ENCODE results near the gene PIK3R5. TPM values are rescaled to one million over a fixed set of nuclear protein-coding genes. Genes with fewer than 3 reads are reported as not detected.

PIK3R5 gene
- total and polyA plus RNA-seq, 2 donors (not counting 1 experiment from before 2014, with no cell fraction given): 63.1 to 70.0 TPM

DNA sequence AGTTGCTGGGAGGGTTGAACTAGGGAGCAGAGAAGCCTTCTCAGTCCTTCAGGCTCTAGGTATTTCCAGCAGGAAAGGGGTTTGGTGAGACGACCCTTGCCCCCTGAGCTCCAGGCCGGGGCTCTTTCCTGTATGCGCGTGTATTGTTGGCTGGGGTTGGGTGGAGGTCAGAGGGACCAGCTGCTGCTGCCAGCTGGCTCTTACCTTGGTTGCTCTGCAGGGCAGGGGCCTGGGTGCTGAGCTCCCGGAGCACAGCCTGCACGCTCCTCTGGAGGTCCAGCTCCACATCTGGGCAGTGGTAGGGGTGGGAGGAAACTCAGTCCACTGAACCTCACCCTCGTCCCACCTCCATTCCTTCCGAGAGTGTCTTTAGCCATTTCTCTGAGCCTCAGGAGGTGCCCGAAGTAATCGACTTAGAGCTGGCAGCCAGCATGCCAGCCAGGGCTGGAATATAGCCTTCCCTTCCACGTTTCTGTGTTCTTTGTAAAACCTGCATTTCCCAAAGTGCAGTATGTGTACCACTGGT is 126.0 kb downstream of the PIK3R5 start:
- Histone ChIP-seq H3K27me3 (replicated peaks in 1 of 4; ENCODE audit: control extremely low read depth in 1 of 4, control insufficient read depth in 3 of 4, insufficient read depth in 4 of 4, low read length in 3 of 4) (no peaks in the 10 kb centered on the region), H3K4me2 (replicated peaks; ENCODE audit: low read depth, low read length, poor library complexity, severe bottlenecking) (no peak overlapping the region), H2AFZ (ENCODE audit: insufficient read depth, low read depth, low read length, poor library complexity, severe bottlenecking) (no peak overlapping the region), H3K36me3 (replicated peaks in 1 of 2; ENCODE audit: control extremely low read depth in 1 of 2, control insufficient read depth in 1 of 2, extremely low read depth in 1 of 2, insufficient read depth in 2 of 2, low read length in 1 of 2) (peaks cover 0 to 2% of the 10 kb centered on the region in 2 experiments), H3K9me3 (ENCODE audit: control extremely low read depth in 1 of 3, control insufficient read depth in 2 of 3, insufficient read depth in 1 of 3, low read length in 2 of 3) (peaks cover 0 to 11% (median 0%) of the 10 kb centered on the region in 3 donors), H4K20me1 (ENCODE audit: control insufficient read depth, insufficient read depth, low read length, poor library complexity, severe bottlenecking) (no peaks in the 10 kb centered on the region), H3K27ac (ENCODE audit: low read length in 2 of 2) (no peak overlapping the region), H3K4me1 (ENCODE audit: control insufficient read depth in 2 of 2, insufficient read depth in 2 of 2, low read length in 2 of 2) (peaks cover 13 to 24% of the 10 kb centered on the region in 2 donors), H3K79me2 (ENCODE audit: control insufficient read depth, insufficient read depth, low read length) (no peaks in the 10 kb centered on the region), H3K4me3 (ENCODE audit: control extremely low read depth in 1 of 5, extremely low read depth in 1 of 5, insufficient read depth in 1 of 5, low read depth in 2 of 5, low read length in 4 of 5) (no peak overlapping the region), H3K9ac (ENCODE audit: low read length) (no peak overlapping the region)
- Mint-ChIP-seq H3K9me3 (ENCODE audit: insufficient read depth) (no peaks in the 10 kb centered on the region), H3K27ac (no peak overlapping the region), H3K27me3 (no peaks in the 10 kb centered on the region), H3K4me1 (peaks cover 19% of the 10 kb centered on the region), H3K4me3 (no peak overlapping the region)
- ChIA-PET POLR2A (no interaction called here), CTCF (no interaction called here)
- no peak for DNase-seq
- TF ChIP-seq, protein P1, sequence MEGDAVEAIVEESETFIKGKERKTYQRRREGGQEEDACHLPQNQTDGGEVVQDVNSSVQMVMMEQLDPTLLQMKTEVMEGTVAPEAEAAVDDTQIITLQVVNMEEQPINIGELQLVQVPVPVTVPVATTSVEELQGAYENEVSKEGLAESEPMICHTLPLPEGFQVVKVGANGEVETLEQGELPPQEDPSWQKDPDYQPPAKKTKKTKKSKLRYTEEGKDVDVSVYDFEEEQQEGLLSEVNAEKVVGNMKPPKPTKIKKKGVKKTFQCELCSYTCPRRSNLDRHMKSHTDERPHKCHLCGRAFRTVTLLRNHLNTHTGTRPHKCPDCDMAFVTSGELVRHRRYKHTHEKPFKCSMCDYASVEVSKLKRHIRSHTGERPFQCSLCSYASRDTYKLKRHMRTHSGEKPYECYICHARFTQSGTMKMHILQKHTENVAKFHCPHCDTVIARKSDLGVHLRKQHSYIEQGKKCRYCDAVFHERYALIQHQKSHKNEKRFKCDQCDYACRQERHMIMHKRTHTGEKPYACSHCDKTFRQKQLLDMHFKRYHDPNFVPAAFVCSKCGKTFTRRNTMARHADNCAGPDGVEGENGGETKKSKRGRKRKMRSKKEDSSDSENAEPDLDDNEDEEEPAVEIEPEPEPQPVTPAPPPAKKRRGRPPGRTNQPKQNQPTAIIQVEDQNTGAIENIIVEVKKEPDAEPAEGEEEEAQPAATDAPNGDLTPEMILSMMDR (IDR thresholded peaks at IDR 0.05): no peak
- TF ChIP-seq EZH2 (IDR thresholded peaks at IDR 0.05; ENCODE audit: borderline replicate concordance, insufficient read depth, low read depth, low read length, poor library complexity, severe bottlenecking): no peak
- 100% methylated on average over 9 of the region's 11 CpGs for WGBS (ENCODE audit: insufficient coverage)
- intact Hi-C loops (cut with micrococcal nuclease): no loop called here
- ATAC-seq (ENCODE audit: low read depth): no peak

GRCh38 chr17:8838551-8839095 is 126.9 kb downstream of the PIK3R5 start:
- ATAC-seq (ENCODE audit: low read depth): no peak
- peaks cover 8 to 19% of the 10 kb centered on the region in 2 donors for H3K4me1 ChIP-seq (ENCODE audit: control insufficient read depth in 2 of 2, insufficient read depth in 2 of 2, low read length in 2 of 2)

More at GRCh38 chr17:8838551-8839095, 126.9 kb downstream of the PIK3R5 start:
- TF ChIP-seq EZH2 (IDR thresholded peaks at IDR 0.05; ENCODE audit: borderline replicate concordance, insufficient read depth, low read depth, low read length, poor library complexity, severe bottlenecking): no peak
- TF ChIP-seq, protein P1 (IDR thresholded peaks at IDR 0.05): no peak
- no peak overlapping the region for H3K4me3 Mint-ChIP-seq
- CTCF ChIA-PET: no interaction called here
- no peak overlapping the region for H3K27ac ChIP-seq (ENCODE audit: low read length in 2 of 2)
- H3K79me2 ChIP-seq (ENCODE audit: control insufficient read depth, insufficient read depth, low read length): no peaks in the 10 kb centered on the region
- H3K4me1 Mint-ChIP-seq: peaks cover 14% of the 10 kb centered on the region
- no peak overlapping the region for H2AFZ ChIP-seq (ENCODE audit: insufficient read depth, low read depth, low read length, poor library complexity, severe bottlenecking)
- peaks cover 0 to 11% (median 0%) of the 10 kb centered on the region in 3 donors for H3K9me3 ChIP-seq (ENCODE audit: control extremely low read depth in 1 of 3, control insufficient read depth in 2 of 3, insufficient read depth in 1 of 3, low read length in 2 of 3)
- no peaks in the 10 kb centered on the region for H4K20me1 ChIP-seq (ENCODE audit: control insufficient read depth, insufficient read depth, low read length, poor library complexity, severe bottlenecking)
- no peak overlapping the region for H3K4me2 ChIP-seq (replicated peaks; ENCODE audit: low read depth, low read length, poor library complexity, severe bottlenecking)
- 98% methylated on average over 12 of the region's 12 CpGs for WGBS (ENCODE audit: insufficient coverage)
- no peak overlapping the region for H3K27ac Mint-ChIP-seq
- no peak for DNase-seq
- H3K4me3 ChIP-seq (ENCODE audit: control extremely low read depth in 1 of 5, extremely low read depth in 1 of 5, insufficient read depth in 1 of 5, low read depth in 2 of 5, low read length in 4 of 5): no peak overlapping the region
- no peak overlapping the region for H3K9ac ChIP-seq (ENCODE audit: low read length)
- peaks cover 0 to 2% of the 10 kb centered on the region in 2 experiments for H3K36me3 ChIP-seq (replicated peaks in 1 of 2; ENCODE audit: control extremely low read depth in 1 of 2, control insufficient read depth in 1 of 2, extremely low read depth in 1 of 2, insufficient read depth in 2 of 2, low read length in 1 of 2)
- intact Hi-C loops (cut with micrococcal nuclease): no loop called here
- no peaks in the 10 kb centered on the region for H3K27me3 ChIP-seq (replicated peaks in 1 of 4; ENCODE audit: control extremely low read depth in 1 of 4, control insufficient read depth in 3 of 4, insufficient read depth in 4 of 4, low read length in 3 of 4)
- no peaks in the 10 kb centered on the region for H3K9me3 Mint-ChIP-seq (ENCODE audit: insufficient read depth)
- POLR2A ChIA-PET: no interaction called here
- no peaks in the 10 kb centered on the region for H3K27me3 Mint-ChIP-seq

Measured in B cell (primary cell).